ENCODE measurements around the gene MAGEF1.

MAGEF1 gene

DNA sequence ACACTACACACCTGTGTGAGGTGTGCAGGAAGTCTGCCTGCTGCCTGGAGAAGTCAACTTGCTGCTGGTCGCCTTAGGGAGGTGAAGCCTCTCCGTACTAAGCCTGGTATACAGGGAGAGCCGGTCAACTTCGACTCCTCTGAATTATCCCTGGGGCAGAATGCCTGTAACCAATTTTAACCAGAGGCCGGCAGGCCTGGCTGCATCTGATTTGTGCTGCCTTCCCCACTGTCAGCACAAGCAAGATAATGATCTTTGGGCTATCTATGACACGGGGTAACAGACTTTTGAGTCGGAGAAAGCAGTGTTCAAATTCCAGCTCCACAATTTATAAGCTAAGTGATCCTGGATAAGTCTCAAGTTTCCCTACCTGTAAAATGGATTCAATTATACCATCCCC, 42.3 kb downstream of the MAGEF1 start:
- DNase-seq (ENCODE audit: low read depth): no peak

DNA sequence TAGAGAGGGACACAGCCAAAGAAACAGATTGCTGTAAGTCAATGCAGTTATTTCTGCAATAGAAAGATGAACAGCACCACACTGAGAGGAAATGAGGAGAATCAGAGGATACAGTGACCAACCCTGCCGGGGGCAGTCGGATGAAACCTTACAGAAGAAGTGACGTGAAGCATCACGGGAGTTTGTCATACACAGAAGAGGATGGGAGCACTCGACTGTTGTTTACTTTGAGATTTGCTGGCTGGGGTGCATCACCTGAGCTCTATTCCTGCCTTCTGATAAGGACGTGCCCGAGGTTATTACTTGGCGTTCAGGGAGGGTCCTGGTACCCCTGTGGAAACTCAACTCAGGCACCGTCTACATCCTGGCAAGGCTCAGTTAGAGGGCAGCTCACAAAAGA, 45.4 kb downstream of the MAGEF1 start:
- DNase-seq (ENCODE audit: low read depth): no peak

DNA sequence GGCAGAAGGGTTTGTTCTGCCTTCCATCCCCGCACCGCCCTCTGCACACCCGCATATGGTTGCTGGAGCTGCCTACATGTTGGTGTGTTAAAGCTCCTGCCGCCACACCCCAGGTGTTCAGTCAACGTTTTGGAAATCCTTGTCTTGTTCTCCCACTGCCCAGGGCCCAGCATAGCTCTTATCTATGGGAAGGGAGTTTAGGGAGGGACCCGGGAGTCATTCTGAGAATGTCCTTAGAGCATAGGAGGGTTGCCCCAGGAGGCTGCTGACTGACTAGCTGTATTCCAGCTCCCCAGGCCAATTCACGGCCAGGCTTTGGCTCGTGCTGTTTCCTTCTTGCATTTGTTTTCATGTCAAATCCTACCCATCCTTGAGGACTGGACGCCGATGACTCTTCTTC, 46.8 kb downstream of the MAGEF1 start:
- DNase-seq (ENCODE audit: low read depth): no peak

DNA sequence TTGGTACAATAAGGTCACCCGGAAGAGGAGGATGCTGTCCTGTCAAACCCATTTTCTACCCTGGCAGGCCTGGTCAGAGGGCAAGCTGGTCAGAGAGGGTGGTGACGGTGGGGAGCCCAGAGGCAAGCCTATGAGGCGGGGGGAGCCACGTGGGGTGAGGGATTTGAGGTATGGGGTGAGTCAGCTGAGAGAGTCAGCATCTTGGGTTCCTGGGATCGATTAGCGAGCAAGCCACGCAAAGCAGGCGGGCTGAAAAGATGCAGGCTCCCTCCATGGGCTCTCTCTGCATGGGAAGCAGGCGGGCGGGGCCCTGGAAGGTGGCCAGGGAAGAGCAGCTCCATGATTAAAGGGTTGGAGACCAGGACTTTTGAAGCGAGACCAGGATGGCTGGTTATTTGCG, 48.1 kb downstream of the MAGEF1 start:
- DNase-seq (ENCODE audit: low read depth): peak; percentile 28

DNA sequence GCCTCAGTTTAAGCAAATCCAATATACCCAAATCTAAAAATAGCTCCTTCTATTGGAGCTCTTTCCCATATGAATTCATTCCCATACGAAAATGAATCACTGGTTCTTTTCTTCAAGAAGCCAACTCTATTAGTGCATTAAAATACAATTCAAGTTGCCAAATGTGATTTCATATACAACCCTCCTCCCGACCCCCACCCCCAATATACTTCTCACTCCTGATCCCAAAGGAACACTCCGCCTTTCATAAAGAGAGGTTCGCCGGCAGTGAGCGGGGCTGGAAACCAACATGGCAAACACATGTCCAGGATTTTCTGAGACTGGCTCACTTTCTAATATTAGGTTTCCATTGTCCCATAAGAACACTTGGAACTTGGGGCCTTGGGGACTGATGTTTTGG, 48.5 kb downstream of the MAGEF1 start:
- no peak for DNase-seq (ENCODE audit: low read depth)

DNA sequence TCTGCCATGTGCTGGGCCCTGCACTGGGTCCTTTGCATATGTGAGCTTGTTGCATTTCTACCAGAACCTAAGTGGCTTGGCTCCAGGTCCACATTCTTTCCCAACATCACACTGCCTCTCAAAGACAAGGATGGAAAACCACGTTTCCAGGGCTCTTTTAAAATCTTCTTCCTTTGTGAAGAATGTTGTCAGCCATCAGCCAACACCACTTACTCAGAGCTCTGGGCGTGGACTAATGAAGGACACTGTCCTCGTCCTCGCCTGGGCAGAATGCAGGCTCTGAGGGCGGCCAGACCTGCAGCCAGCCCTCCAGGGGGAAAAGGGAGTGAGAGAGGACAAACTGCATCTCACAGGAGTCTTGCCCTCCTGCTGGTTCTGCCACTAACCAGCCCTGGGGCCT, 49.7 kb downstream of the MAGEF1 start:
- DNase-seq (ENCODE audit: low read depth): no peak

DNA sequence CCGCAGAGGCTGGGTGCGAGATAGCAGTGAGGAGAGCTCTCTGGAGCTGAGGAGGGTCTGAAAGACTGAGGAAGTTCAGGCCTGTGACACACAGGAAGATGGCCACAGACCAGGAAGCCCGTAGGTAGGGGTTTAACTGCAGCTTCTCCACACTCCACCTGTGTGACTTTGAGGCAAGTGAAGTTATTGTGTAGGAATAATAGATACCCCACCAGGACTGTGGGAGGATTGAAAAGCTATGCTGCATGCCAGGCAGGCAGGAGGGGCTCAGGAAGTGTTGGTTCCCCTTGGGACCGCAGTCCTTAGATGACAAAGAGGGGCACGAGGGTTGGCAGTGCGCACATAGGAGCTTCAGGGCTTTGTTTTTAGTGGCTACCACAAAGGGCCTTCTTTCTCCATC, 50.9 kb downstream of the MAGEF1 start:
- DNase-seq (ENCODE audit: low read depth): no peak

All from ELR (cell line).